ENCODE data around the gene IGF2BP3. TPM values are rescaled to one million over a fixed set of nuclear protein-coding genes. Genes with fewer than 3 reads are reported as not detected.

IGF2BP3 gene
- total RNA-seq, 3 donors from 2014 or later = 0.32 to 0.86 (median 0.43) TPM

DNA sequence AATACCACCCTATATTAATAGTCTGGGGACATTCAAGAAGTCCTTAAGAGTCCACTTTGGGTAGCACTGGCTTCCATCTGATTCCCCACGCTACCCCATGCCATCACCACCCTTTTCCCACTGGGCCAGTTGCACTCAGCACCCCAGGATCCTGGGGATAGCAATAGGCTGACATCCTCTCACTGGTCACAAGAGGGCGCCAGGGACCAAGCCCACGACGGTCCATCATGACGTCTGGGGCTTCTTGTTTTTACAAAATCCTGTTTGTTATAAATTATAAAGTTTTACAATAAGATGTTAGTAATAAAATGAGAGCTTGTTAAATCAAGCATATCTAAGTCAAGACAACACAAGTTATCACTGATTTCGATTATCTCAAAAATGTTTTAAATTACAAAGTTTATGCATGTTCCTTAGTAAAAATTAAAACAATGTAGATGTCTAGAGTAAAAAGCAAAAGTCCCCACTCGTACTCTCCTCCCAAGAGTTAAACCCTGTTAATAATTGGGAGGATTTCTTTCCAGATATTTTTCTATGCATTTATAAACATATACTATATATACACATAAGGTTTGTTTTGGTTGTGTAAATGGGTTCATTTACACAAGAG lies 208.3 kb downstream of the IGF2BP3 start:
- H3K36me3 Mint-ChIP-seq (ENCODE audit: insufficient read depth) = no peaks in the 10 kb centered on the region
- H3K4me3 Mint-ChIP-seq = no peak overlapping the region
- ATAC-seq (peak; percentile 89 to 90), DNase-seq (peak; percentile 45)
- peaks cover 16% of the 10 kb centered on the region for H3K27me3 Mint-ChIP-seq (ENCODE audit: low read depth)
- H3K9me3 Mint-ChIP-seq = no peaks in the 10 kb centered on the region
- no peaks in the 10 kb centered on the region for H3K4me1 Mint-ChIP-seq (ENCODE audit: low read depth)

DNA sequence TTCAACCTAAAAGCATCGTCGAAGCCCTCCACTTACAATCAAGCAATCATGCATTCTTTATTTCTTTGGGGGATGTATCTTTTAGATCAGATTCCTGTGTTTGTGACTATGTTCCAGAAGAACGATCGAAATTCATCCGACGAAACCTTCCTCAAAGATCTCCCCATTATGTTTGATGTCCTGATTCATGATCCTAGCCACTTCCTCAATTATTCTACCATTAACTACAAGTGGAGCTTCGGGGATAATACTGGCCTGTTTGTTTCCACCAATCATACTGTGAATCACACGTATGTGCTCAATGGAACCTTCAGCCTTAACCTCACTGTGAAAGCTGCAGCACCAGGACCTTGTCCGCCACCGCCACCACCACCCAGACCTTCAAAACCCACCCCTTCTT lies 209.9 kb downstream of the IGF2BP3 start:
- ATAC-seq (no peak), DNase-seq (no peak)
- no peaks in the 10 kb centered on the region for H3K9me3 Mint-ChIP-seq
- H3K4me3 Mint-ChIP-seq = no peak overlapping the region
- H3K27me3 Mint-ChIP-seq (ENCODE audit: low read depth) = peaks cover 27% of the 10 kb centered on the region
- no peaks in the 10 kb centered on the region for H3K4me1 Mint-ChIP-seq (ENCODE audit: low read depth)
- no peaks in the 10 kb centered on the region for H3K36me3 Mint-ChIP-seq (ENCODE audit: insufficient read depth)

Other genes with a start within 250 kb of the IGF2BP3 start
- gene GPNMB, start 223.7 kb downstream of the IGF2BP3 start, total RNA-seq = under 1 TPM; 0.26 to 0.94 (median 0.71) TPM
- gene MALSU1, start 171.2 kb downstream of the IGF2BP3 start, total RNA-seq = 100 to 1,000 TPM in 2 of 3 donors, 10 to 100 TPM in 1; 96.5 to 121 (median 113) TPM
- 10 to 100 TPM; 73.3 to 82.8 (median 74.5) TPM for gene TRA2A, start 61.5 kb upstream of the IGF2BP3 start, total RNA-seq
- gene CCDC126, start 126.9 kb upstream of the IGF2BP3 start, total RNA-seq = 1 to 10 TPM; 6.6 to 9.5 (median 6.6) TPM
- 1 to 10 TPM; 3.9 to 5.6 (median 4.1) TPM for gene FAM221A, start 209.7 kb upstream of the IGF2BP3 start, total RNA-seq
- gene STK31, start 239.7 kb upstream of the IGF2BP3 start, total RNA-seq = under 1 TPM in 1 of 3 donors, not detected in 2; 0.19 TPM

All from activated T-cell treated with anti-CD3 and anti-CD28 coated beads, Interleukin-2, amount 50 U/mL, for 4 hours (primary cell).